ENCODE data around the gene CRB2. TPM values are rescaled to one million over a fixed set of nuclear protein-coding genes. Genes with fewer than 3 reads are reported as not detected.
A peak's percentile ranks its signal among the peaks of the same experiment; 100 is the strongest.

The CRB2 gene
- polyA plus RNA-seq, 1 donor from 2014 or later: not detected

- Mint-ChIP-seq H3K27ac (peak overlapping the region in 1 of 3 donors; percentile 56), H3K9me3 (no peaks in the 10 kb centered on the region), H3K27me3 (peaks cover 5% of the 10 kb centered on the region), H3K4me3 (peak overlapping the region in 1 of 4 donors; percentile 72), H3K4me1 (peaks cover 11 to 16% (median 14%) of the 10 kb centered on the region in 3 donors), H3K36me3 (peaks cover 3% of the 10 kb centered on the region)
Measured at GRCh38 chr9:123360161-123361085, 4.4 kb downstream of the CRB2 start.

- Mint-ChIP-seq H3K36me3 (peaks cover 3% of the 10 kb centered on the region), H3K27ac (no peak overlapping the region), H3K9me3 (no peaks in the 10 kb centered on the region), H3K4me1 (peaks cover 11 to 16% (median 14%) of the 10 kb centered on the region in 3 donors), H3K27me3 (peaks cover 6% of the 10 kb centered on the region), H3K4me3 (no peak overlapping the region)
Measured at GRCh38 chr9:123361086-123361730, 5.2 kb downstream of the CRB2 start.

GRCh38 chr9:123361731-123362510 is 5.9 kb downstream of the CRB2 start:
- H3K36me3 Mint-ChIP-seq: peaks cover 3% of the 10 kb centered on the region
- no peaks in the 10 kb centered on the region for H3K9me3 Mint-ChIP-seq
- H3K4me1 Mint-ChIP-seq: peaks cover 11 to 16% (median 14%) of the 10 kb centered on the region in 3 donors
- peaks cover 9% of the 10 kb centered on the region for H3K27me3 Mint-ChIP-seq
- no peak overlapping the region for H3K4me3 Mint-ChIP-seq
- no peak overlapping the region for H3K27ac Mint-ChIP-seq

- H3K9me3 Mint-ChIP-seq: no peaks in the 10 kb centered on the region
- peaks cover 11 to 16% (median 14%) of the 10 kb centered on the region in 3 donors for H3K4me1 Mint-ChIP-seq
- H3K27ac Mint-ChIP-seq: no peak overlapping the region
- H3K27me3 Mint-ChIP-seq: peaks cover 9% of the 10 kb centered on the region
- peaks cover 3% of the 10 kb centered on the region for H3K36me3 Mint-ChIP-seq
- H3K4me3 Mint-ChIP-seq: no peak overlapping the region
Measured at GRCh38 chr9:123362856-123363255, 6.9 kb downstream of the CRB2 start.

GRCh38 chr9:123364241-123364824 is 8.3 kb downstream of the CRB2 start:
- Mint-ChIP-seq H3K4me3 (peak overlapping the region in 1 of 4 donors; percentile 18), H3K27ac (no peak overlapping the region), H3K9me3 (no peaks in the 10 kb centered on the region), H3K4me1 (peaks cover 0 to 9% (median 8%) of the 10 kb centered on the region in 3 donors), H3K36me3 (peaks cover 3% of the 10 kb centered on the region), H3K27me3 (peaks cover 9% of the 10 kb centered on the region)

GRCh38 chr9:123365287-123365880 is 9.4 kb downstream of the CRB2 start:
- H3K27ac Mint-ChIP-seq: no peak overlapping the region
- no peak overlapping the region for H3K4me3 Mint-ChIP-seq
- peaks cover 12% of the 10 kb centered on the region for H3K27me3 Mint-ChIP-seq
- no peaks in the 10 kb centered on the region for H3K9me3 Mint-ChIP-seq
- H3K4me1 Mint-ChIP-seq: peaks cover 0 to 1% (median 0%) of the 10 kb centered on the region in 3 donors
- peaks cover 3% of the 10 kb centered on the region for H3K36me3 Mint-ChIP-seq

- no peak overlapping the region for H3K4me3 Mint-ChIP-seq
- peaks cover 3% of the 10 kb centered on the region for H3K36me3 Mint-ChIP-seq
- no peak overlapping the region for H3K27ac Mint-ChIP-seq
- H3K9me3 Mint-ChIP-seq: no peaks in the 10 kb centered on the region
- H3K27me3 Mint-ChIP-seq: peaks cover 12% of the 10 kb centered on the region
- H3K4me1 Mint-ChIP-seq: no peaks in the 10 kb centered on the region
Measured at GRCh38 chr9:123365881-123366528, 10.0 kb downstream of the CRB2 start.

GRCh38 chr9:123368023-123368422 is 12.0 kb downstream of the CRB2 start:
- Mint-ChIP-seq H3K36me3 (peaks cover 2% of the 10 kb centered on the region), H3K4me1 (peaks cover 0 to 6% (median 5%) of the 10 kb centered on the region in 3 donors), H3K27me3 (peaks cover 31% of the 10 kb centered on the region), H3K9me3 (no peaks in the 10 kb centered on the region), H3K4me3 (no peak overlapping the region), H3K27ac (peak overlapping the region in 1 of 3 donors; percentile 46)

GRCh38 chr9:123368536-123369153 is 12.6 kb downstream of the CRB2 start:
- Mint-ChIP-seq H3K9me3 (no peaks in the 10 kb centered on the region), H3K4me3 (peak overlapping the region in 1 of 4 donors; percentile 28), H3K27ac (no peak overlapping the region), H3K4me1 (peaks cover 0 to 6% (median 5%) of the 10 kb centered on the region in 3 donors), H3K36me3 (peaks cover 2% of the 10 kb centered on the region), H3K27me3 (peaks cover 31% of the 10 kb centered on the region)

- Mint-ChIP-seq H3K9me3 (no peaks in the 10 kb centered on the region), H3K27me3 (peaks cover 36% of the 10 kb centered on the region)
Measured at GRCh38 chr9:123369296-123369695, 13.3 kb downstream of the CRB2 start.

GRCh38 chr9:123370108-123370507 is 14.1 kb downstream of the CRB2 start:
- H3K27me3 Mint-ChIP-seq: peaks cover 41% of the 10 kb centered on the region
- H3K4me3 Mint-ChIP-seq: no peak overlapping the region
- H3K4me1 Mint-ChIP-seq: peaks cover 0 to 6% (median 5%) of the 10 kb centered on the region in 3 donors
- peaks cover 2% of the 10 kb centered on the region for H3K36me3 Mint-ChIP-seq
- no peak overlapping the region for H3K27ac Mint-ChIP-seq
- H3K9me3 Mint-ChIP-seq: peaks cover 0 to under 1% (median 0%) of the 10 kb centered on the region in 3 donors

More at GRCh38 chr9:123369296-123369695, 13.3 kb downstream of the CRB2 start:
- Mint-ChIP-seq H3K4me3 (no peak overlapping the region), H3K36me3 (peaks cover 2% of the 10 kb centered on the region), H3K27ac (no peak overlapping the region), H3K4me1 (peaks cover 0 to 6% (median 5%) of the 10 kb centered on the region in 3 donors)

GRCh38 chr9:123370526-123371227 is 14.7 kb downstream of the CRB2 start:
- H3K27me3 Mint-ChIP-seq: peaks cover 39% of the 10 kb centered on the region
- peaks cover 0 to 1% (median 0%) of the 10 kb centered on the region in 3 donors for H3K9me3 Mint-ChIP-seq
- peaks cover 0 to 6% (median 5%) of the 10 kb centered on the region in 3 donors for H3K4me1 Mint-ChIP-seq
- H3K27ac Mint-ChIP-seq: peak overlapping the region in 1 of 3 donors; percentile 47
- no peak overlapping the region for H3K4me3 Mint-ChIP-seq
- peaks cover 2% of the 10 kb centered on the region for H3K36me3 Mint-ChIP-seq

GRCh38 chr9:123371228-123371584 is 15.2 kb downstream of the CRB2 start:
- H3K27me3 Mint-ChIP-seq: peaks cover 39% of the 10 kb centered on the region

More at GRCh38 chr9:123371228-123371584, 15.2 kb downstream of the CRB2 start:
- Mint-ChIP-seq H3K36me3 (peaks cover 2% of the 10 kb centered on the region), H3K9me3 (peaks cover 0 to 1% (median 0%) of the 10 kb centered on the region in 3 donors), H3K4me1 (peaks cover 0 to 6% (median 5%) of the 10 kb centered on the region in 3 donors), H3K4me3 (no peak overlapping the region), H3K27ac (peak overlapping the region in 1 of 3 donors; percentile 47)
